A549 (cell line): Measurements from ENCODE around the gene SPC24.

Experiments
- BHLHE40 ChIP-seq: IDR thresholded peaks from 2 replicates; pipeline ENCODE4 v1.6.1; 2012; ENCODE audit warnings: low read depth, low read length, inconsistent platforms
- CBX2 ChIP-seq: fragments of 200-600 bp; sonication (generic); IDR thresholded peaks from 2 replicates; pipeline ENCODE4 v1.6.1; 2016; ENCODE audit warnings: low read depth, mild to moderate bottlenecking, borderline replicate concordance
- CTCF ChIP-seq: fragments of >200 bp; sonication (Bioruptor Twin); formaldehyde crosslinking; IDR thresholded peaks from 3 replicates; pipeline ENCODE4 v1.5.1; 2016
- EP300 ChIP-seq, 2 experiments: fragments of >200 bp; sonication (Bioruptor Twin); formaldehyde crosslinking; IDR thresholded peaks; 2 replicates in 1 of 2; 3 replicates in 1 of 2; pipeline ENCODE4 v1.6.1; 2016 to 2017
- ESRRA ChIP-seq: fragments of 150-350 bp; IDR thresholded peaks from 2 replicates; pipeline ENCODE4 v1.6.1; 2014; ENCODE audit warnings: mild to moderate bottlenecking, low read length, borderline replicate concordance
- JUNB ChIP-seq: fragments of >200 bp; sonication (Bioruptor Twin); formaldehyde crosslinking; IDR thresholded peaks from 2 replicates; pipeline ENCODE4 v1.6.1; 2016
- KDM5A ChIP-seq: fragments of 200-600 bp; sonication (generic); IDR thresholded peaks from 2 replicates; pipeline ENCODE4 v1.6.1; 2016; ENCODE audit warnings: antibody characterized with exemption, mild to moderate bottlenecking
- MAX ChIP-seq: IDR thresholded peaks from 2 replicates; pipeline ENCODE4 v1.6.1; 2012
- PBX3 ChIP-seq: IDR thresholded peaks from 2 replicates; pipeline ENCODE4 v1.6.1; 2012
- POLR2A ChIP-seq: IDR thresholded peaks from 2 replicates; pipeline ENCODE4 v1.6.1; 2012; ENCODE audit warnings: mild to moderate bottlenecking, low read length
- RAD21 ChIP-seq, 2 experiments: fragments of >200 bp in 1 of 2; sonication (Bioruptor Twin) in 1 of 2; formaldehyde crosslinking in 1 of 2; IDR thresholded peaks in 1 of 2; conservative IDR thresholded peaks in 1 of 2; 2 replicates in 1 of 2; 3 replicates in 1 of 2; pipeline ENCODE4 v1.6.1; 2012 to 2018; ENCODE audit warnings: inconsistent platforms in 1 of 2
- REST ChIP-seq: fragments of 200-600 bp; sonication (generic); IDR thresholded peaks from 2 replicates; pipeline ENCODE4 v1.6.1; 2016; ENCODE audit warnings: antibody characterized with exemption, mild to moderate bottlenecking, moderate library complexity
- SMC3 ChIP-seq: fragments of >200 bp; sonication (Bioruptor Twin); formaldehyde crosslinking; IDR thresholded peaks from 3 replicates; pipeline ENCODE4 v1.6.1; 2018; ENCODE audit warnings: inconsistent platforms
- SREBF2 ChIP-seq: fragments of 450-650 bp; IDR thresholded peaks from 2 replicates; pipeline ENCODE4 v1.6.1; 2014; ENCODE audit warnings: mild to moderate bottlenecking, moderate library complexity

GRCh38 chr19:11171144-11171543 lies 15.6 kb upstream of the SPC24 start:
- no peak for TF ChIP-seq EP300 (IDR thresholded peaks at IDR 0.05)
- TF ChIP-seq CBX2: no peak
- no peak for TF ChIP-seq CTCF
- TF ChIP-seq JUNB: no peak
- no peak for TF ChIP-seq ESRRA
- no peak for TF ChIP-seq PBX3
- no peak for TF ChIP-seq RAD21 (conservative IDR thresholded peaks at IDR 0.05 in 1 of 2, IDR thresholded peaks at IDR 0.05 in 1 of 2)
- no peak for TF ChIP-seq POLR2A
- no peak for TF ChIP-seq REST
- no peak for TF ChIP-seq BHLHE40
- TF ChIP-seq KDM5A: no peak
- no peak for TF ChIP-seq SREBF2
- TF ChIP-seq SMC3: no peak
- TF ChIP-seq MAX: no peak
